Panc1 (cell line): ENCODE measurements around the gene CNRIP1.

Source experiments
- CTCF ChIP-seq: fragments of 450-650 bp; IDR thresholded peaks from 2 replicates; pipeline ENCODE4 v1.5.1; 2017; ENCODE audit warnings: mild to moderate bottlenecking
- TCF7L2 ChIP-seq: IDR thresholded peaks from 2 replicates; pipeline ENCODE4 v1.6.1; 2011; ENCODE audit warnings: mild to moderate bottlenecking, low read depth, low read length, inconsistent platforms
- TF ChIP-seq, protein P1 (sequence below), 2 experiments: IDR thresholded peaks; 2 replicates each; pipeline ENCODE4 v1.6.1; 2011 to 2012; ENCODE audit warnings: low read depth in 2 of 2, control low read depth in 1 of 2, low read length in 1 of 2, mild to moderate bottlenecking in 1 of 2, moderate library complexity in 1 of 2; ENCODE audit not compliant: insufficient read depth in 1 of 2

DNA sequence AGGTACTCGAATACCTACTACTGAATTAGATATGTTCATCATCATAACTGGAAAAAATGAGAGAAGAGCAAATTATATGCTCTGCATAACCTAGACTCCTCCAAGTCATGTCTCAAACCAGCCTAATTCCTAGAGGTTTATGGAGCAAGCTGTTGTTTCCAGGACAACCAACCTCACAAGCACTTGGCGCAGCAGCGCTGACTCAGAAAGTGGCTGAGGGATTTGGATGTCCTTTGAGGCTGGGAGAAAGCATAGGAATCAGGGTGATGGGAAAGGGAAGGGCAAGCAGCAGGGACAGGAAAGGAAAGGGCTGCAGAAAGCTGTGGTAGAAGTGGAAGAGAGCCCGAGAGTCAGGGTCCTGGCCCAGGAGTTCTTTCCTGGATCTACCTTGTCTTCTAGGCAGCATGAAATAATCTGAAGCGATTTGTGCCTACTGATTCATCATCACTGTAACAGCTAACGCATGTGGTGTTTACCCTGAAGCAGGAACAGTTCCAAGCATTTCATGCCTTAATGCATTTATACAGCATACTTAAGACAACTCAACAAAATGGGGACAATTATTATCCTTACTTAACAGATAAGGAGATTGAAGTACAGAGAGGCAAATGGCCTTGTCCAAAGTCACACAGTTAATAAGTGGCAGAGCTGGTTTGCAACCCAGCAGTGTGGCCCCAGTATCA, 49.0 kb upstream of the CNRIP1 start:
- TF ChIP-seq, protein P1, sequence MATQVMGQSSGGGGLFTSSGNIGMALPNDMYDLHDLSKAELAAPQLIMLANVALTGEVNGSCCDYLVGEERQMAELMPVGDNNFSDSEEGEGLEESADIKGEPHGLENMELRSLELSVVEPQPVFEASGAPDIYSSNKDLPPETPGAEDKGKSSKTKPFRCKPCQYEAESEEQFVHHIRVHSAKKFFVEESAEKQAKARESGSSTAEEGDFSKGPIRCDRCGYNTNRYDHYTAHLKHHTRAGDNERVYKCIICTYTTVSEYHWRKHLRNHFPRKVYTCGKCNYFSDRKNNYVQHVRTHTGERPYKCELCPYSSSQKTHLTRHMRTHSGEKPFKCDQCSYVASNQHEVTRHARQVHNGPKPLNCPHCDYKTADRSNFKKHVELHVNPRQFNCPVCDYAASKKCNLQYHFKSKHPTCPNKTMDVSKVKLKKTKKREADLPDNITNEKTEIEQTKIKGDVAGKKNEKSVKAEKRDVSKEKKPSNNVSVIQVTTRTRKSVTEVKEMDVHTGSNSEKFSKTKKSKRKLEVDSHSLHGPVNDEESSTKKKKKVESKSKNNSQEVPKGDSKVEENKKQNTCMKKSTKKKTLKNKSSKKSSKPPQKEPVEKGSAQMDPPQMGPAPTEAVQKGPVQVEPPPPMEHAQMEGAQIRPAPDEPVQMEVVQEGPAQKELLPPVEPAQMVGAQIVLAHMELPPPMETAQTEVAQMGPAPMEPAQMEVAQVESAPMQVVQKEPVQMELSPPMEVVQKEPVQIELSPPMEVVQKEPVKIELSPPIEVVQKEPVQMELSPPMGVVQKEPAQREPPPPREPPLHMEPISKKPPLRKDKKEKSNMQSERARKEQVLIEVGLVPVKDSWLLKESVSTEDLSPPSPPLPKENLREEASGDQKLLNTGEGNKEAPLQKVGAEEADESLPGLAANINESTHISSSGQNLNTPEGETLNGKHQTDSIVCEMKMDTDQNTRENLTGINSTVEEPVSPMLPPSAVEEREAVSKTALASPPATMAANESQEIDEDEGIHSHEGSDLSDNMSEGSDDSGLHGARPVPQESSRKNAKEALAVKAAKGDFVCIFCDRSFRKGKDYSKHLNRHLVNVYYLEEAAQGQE (IDR thresholded peaks at IDR 0.05; ENCODE audit: insufficient read depth in 1 of 2, low read depth in 2 of 2, low read length in 1 of 2) = no peak
- TF ChIP-seq CTCF (no peak), TCF7L2 (no peak)
